ENCODE measurements around the gene OR1Q1.

GRCh38 chr9:122614362-122614761, at the start of gene OR1Q1:
- TF ChIP-seq CTCF (IDR thresholded peaks at IDR 0.05; ENCODE audit: low read depth, low read length) = no peak
- TF ChIP-seq POLR2A (IDR thresholded peaks at IDR 0.05; ENCODE audit: extremely low read depth, insufficient read length) = no peak
- no peak for TF ChIP-seq MAX (IDR thresholded peaks at IDR 0.05; ENCODE audit: low read depth, low read length)
- no peak for TF ChIP-seq MYC (IDR thresholded peaks at IDR 0.05; ENCODE audit: low read depth, low read length)

Measured in NB4 (cell line).